IPS-18c (cell line): ENCODE data around the gene AHR.

ENCODE experiments used
- H3K4me3 ChIP-seq: 2 replicates; pipeline ENCODE4 v1.7.0; 2013; ENCODE audit warnings: low read depth, mild to moderate bottlenecking, low read length, moderate library complexity; ENCODE audit not compliant: insufficient read depth
- H3K9me3 ChIP-seq: one replicate; pipeline ENCODE4 v1.6.1; 2013; ENCODE audit warnings: mild to moderate bottlenecking, low read length, moderate library complexity; ENCODE audit not compliant: control insufficient read depth, insufficient read depth

AHR gene

GRCh38 chr7:17300437-17300836 lies 2.0 kb downstream of the AHR start:
- H3K4me3 ChIP-seq, result no peak overlapping the region

GRCh38 chr7:17301471-17302456 lies 3.3 kb downstream of the AHR start:
- H3K4me3 ChIP-seq, result no peak overlapping the region
- H3K9me3 ChIP-seq, result no peaks in the 10 kb centered on the region

More at GRCh38 chr7:17300437-17300836, 2.0 kb downstream of the AHR start:
- no peaks in the 10 kb centered on the region for H3K9me3 ChIP-seq

GRCh38 chr7:17302575-17303142 lies 4.2 kb downstream of the AHR start:
- H3K4me3 ChIP-seq, result no peak overlapping the region

GRCh38 chr7:17304926-17305325 lies 6.5 kb downstream of the AHR start:
- H3K9me3 ChIP-seq, result no peaks in the 10 kb centered on the region
- no peak overlapping the region for H3K4me3 ChIP-seq

More at GRCh38 chr7:17302575-17303142, 4.2 kb downstream of the AHR start:
- H3K9me3 ChIP-seq, result no peaks in the 10 kb centered on the region

- Histone ChIP-seq H3K4me3 (no peak overlapping the region), H3K9me3 (no peaks in the 10 kb centered on the region)
Observed at GRCh38 chr7:17305387-17306171, 7.1 kb downstream of the AHR start.

- no peak overlapping the region for H3K4me3 ChIP-seq
Observed at GRCh38 chr7:17307000-17307399, 8.5 kb downstream of the AHR start.

GRCh38 chr7:17307558-17307957 lies 9.1 kb downstream of the AHR start:
- Histone ChIP-seq H3K9me3 (no peaks in the 10 kb centered on the region), H3K4me3 (no peak overlapping the region)

More at GRCh38 chr7:17307000-17307399, 8.5 kb downstream of the AHR start:
- H3K9me3 ChIP-seq, result no peaks in the 10 kb centered on the region

- Histone ChIP-seq H3K4me3 (no peak overlapping the region), H3K9me3 (no peaks in the 10 kb centered on the region)
Observed at GRCh38 chr7:17307969-17308648, 9.7 kb downstream of the AHR start.

GRCh38 chr7:17311194-17311593 lies 12.7 kb downstream of the AHR start:
- Histone ChIP-seq H3K4me3 (no peak overlapping the region), H3K9me3 (no peaks in the 10 kb centered on the region)

- H3K4me3 ChIP-seq, result no peak overlapping the region
Observed at GRCh38 chr7:17311952-17312351, 13.5 kb downstream of the AHR start.

GRCh38 chr7:17312641-17313040 lies 14.2 kb downstream of the AHR start:
- Histone ChIP-seq H3K4me3 (no peak overlapping the region), H3K9me3 (no peaks in the 10 kb centered on the region)

More at GRCh38 chr7:17311952-17312351, 13.5 kb downstream of the AHR start:
- H3K9me3 ChIP-seq, result no peaks in the 10 kb centered on the region

GRCh38 chr7:17313194-17313593 lies 14.7 kb downstream of the AHR start:
- Histone ChIP-seq H3K4me3 (no peak overlapping the region), H3K9me3 (no peaks in the 10 kb centered on the region)

- Histone ChIP-seq H3K9me3 (no peaks in the 10 kb centered on the region), H3K4me3 (no peak overlapping the region)
Observed at GRCh38 chr7:17315974-17316373, 17.5 kb downstream of the AHR start.

- H3K9me3 ChIP-seq, result no peaks in the 10 kb centered on the region
- no peak overlapping the region for H3K4me3 ChIP-seq
Observed at GRCh38 chr7:17318146-17318545, 19.7 kb downstream of the AHR start.

- H3K4me3 ChIP-seq, result no peak overlapping the region
- H3K9me3 ChIP-seq, result no peaks in the 10 kb centered on the region
Observed at GRCh38 chr7:17319164-17320101, 21.0 kb downstream of the AHR start.

- H3K4me3 ChIP-seq, result no peak overlapping the region
Observed at GRCh38 chr7:17320102-17320497, 21.6 kb downstream of the AHR start.

More at GRCh38 chr7:17320102-17320497, 21.6 kb downstream of the AHR start:
- no peaks in the 10 kb centered on the region for H3K9me3 ChIP-seq
